Nephron (organoid): ENCODE results near the gene SPAG17.
A peak's percentile ranks its signal among the peaks of the same experiment; 100 is the strongest.

Source experiments
- H3K27ac Mint-ChIP-seq, 3 experiments: 2 replicates each; pipeline ENCODE4 v1.8.0; 2020; ENCODE audit warnings: mixed read lengths in 3 of 3, mild to moderate bottlenecking in 2 of 3, moderate library complexity in 1 of 3
- H3K27me3 Mint-ChIP-seq: 2 replicates; pipeline ENCODE4 v1.8.0; 2021; ENCODE audit warnings: low read depth, mild to moderate bottlenecking, moderate library complexity, mixed read lengths
- H3K36me3 Mint-ChIP-seq: 2 replicates; pipeline ENCODE4 v1.8.0; 2020; ENCODE audit warnings: low read depth, mixed read lengths
- H3K4me1 Mint-ChIP-seq: 2 replicates; pipeline ENCODE4 v1.8.0; 2020; ENCODE audit warnings: mixed read lengths
- H3K4me3 Mint-ChIP-seq, 3 experiments: 2 replicates each; pipeline ENCODE4 v1.8.0; 2020; ENCODE audit warnings: mild to moderate bottlenecking in 3 of 3, mixed read lengths in 3 of 3, moderate library complexity in 2 of 3
- H3K9me3 Mint-ChIP-seq: 2 replicates; pipeline ENCODE4 v1.8.0; 2020; ENCODE audit warnings: mixed read lengths
- TF ChIP-seq, protein P1 (sequence below), 3 experiments: fragments of 200-600 bp; sonication (generic); IDR thresholded peaks; one replicate each; pipeline ENCODE4 v1.5.0; 2021; ENCODE audit warnings: antibody characterized with exemption in 3 of 3; ENCODE audit not compliant: unreplicated experiment in 3 of 3

Gene SPAG17

DNA sequence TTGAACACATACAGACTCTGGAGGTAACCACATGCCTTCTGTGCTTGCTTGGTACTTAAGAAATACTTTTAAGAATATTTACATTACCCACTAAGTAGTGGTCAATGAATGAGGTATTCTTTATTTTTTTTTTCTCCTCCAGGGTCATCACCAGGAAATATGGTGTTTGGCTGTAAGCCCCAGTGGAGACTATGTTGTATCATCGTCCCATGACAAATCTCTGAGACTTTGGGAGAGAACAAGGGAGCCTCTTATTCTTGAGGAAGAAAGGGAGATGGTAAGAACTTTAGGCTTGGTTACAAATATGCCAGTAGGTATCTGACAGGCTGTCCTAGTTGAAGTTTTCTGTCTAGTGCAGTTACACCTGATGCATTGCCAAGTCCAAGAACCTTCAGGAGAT lies 232.6 kb downstream of the SPAG17 start:
- Mint-ChIP-seq H3K27me3 (no peaks in the 10 kb centered on the region), H3K27ac (no peak overlapping the region), H3K4me1 (no peaks in the 10 kb centered on the region), H3K9me3 (no peaks in the 10 kb centered on the region), H3K4me3 (no peak overlapping the region), H3K36me3 (peaks cover 68% of the 10 kb centered on the region)
- TF ChIP-seq, protein P1, sequence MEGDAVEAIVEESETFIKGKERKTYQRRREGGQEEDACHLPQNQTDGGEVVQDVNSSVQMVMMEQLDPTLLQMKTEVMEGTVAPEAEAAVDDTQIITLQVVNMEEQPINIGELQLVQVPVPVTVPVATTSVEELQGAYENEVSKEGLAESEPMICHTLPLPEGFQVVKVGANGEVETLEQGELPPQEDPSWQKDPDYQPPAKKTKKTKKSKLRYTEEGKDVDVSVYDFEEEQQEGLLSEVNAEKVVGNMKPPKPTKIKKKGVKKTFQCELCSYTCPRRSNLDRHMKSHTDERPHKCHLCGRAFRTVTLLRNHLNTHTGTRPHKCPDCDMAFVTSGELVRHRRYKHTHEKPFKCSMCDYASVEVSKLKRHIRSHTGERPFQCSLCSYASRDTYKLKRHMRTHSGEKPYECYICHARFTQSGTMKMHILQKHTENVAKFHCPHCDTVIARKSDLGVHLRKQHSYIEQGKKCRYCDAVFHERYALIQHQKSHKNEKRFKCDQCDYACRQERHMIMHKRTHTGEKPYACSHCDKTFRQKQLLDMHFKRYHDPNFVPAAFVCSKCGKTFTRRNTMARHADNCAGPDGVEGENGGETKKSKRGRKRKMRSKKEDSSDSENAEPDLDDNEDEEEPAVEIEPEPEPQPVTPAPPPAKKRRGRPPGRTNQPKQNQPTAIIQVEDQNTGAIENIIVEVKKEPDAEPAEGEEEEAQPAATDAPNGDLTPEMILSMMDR (IDR thresholded peaks at IDR 0.05; ENCODE audit: unreplicated experiment in 3 of 3) = no peak

DNA sequence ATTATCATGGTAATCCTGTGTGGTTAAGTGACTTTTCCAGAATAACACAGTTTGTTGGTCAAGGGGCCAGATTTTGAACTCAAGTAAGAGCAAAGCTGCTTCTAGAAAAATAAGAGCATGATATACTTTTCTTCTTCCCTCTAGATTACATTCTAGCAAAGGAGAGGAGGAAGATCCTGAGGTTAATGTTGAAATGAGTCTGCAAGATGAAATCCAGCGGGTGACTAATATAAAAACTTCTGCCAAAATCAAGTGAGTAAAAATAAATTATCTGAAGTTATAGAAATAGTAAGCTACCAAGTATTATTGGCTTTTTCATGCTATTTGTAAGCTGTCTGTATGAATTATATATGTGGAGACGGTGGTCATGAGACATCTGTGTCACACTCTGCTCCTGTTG lies 242.7 kb downstream of the SPAG17 start:
- Mint-ChIP-seq H3K4me1 (no peaks in the 10 kb centered on the region), H3K27me3 (no peaks in the 10 kb centered on the region), H3K27ac (no peak overlapping the region), H3K36me3 (peaks cover 69% of the 10 kb centered on the region), H3K9me3 (no peaks in the 10 kb centered on the region), H3K4me3 (no peak overlapping the region)
- TF ChIP-seq, protein P1 (IDR thresholded peaks at IDR 0.05; ENCODE audit: unreplicated experiment in 3 of 3) = no peak

DNA sequence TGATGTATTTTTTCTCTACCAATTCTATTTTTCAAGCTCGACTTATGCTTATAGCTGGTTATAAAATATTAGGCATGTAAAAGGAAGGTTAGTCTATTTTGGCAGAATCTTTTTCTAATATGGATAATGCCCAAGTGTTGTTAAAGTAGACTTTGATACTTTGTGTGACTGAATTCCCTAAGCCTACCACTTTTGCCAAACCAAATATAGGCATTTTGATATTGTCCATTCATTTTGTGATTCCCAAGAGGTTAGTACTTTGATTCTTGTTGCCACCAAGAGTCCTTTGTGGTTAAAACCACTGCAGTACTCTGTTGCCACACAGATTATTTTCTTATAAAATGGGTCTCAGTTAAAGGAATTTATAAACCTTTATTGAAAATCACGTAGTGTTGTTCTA lies 251.3 kb downstream of the SPAG17 start:
- Mint-ChIP-seq H3K27me3 (no peaks in the 10 kb centered on the region), H3K27ac (no peak overlapping the region), H3K9me3 (no peaks in the 10 kb centered on the region), H3K4me1 (peaks cover 32% of the 10 kb centered on the region), H3K4me3 (no peak overlapping the region), H3K36me3 (peaks cover 27% of the 10 kb centered on the region)
- TF ChIP-seq, protein P1 (IDR thresholded peaks at IDR 0.05; ENCODE audit: unreplicated experiment in 3 of 3) = no peak

DNA sequence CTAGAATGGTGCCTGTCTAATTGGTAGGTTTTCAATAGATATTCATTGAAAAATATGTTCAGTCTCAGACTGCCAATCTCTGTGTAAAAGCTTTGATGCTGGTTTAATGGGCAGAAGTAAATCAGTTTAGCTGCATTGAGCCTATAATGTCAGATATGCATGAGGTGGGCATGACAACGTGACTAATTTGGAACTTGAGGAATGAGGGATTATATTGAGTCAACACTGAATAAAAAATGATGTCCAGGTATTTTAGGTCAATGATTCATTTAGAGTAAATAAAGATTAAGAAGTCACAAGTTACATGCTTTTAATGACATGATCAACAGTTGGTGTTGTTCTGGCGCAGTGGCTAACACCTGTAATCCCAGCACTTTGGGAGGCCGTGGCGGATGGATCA lies 252.5 kb downstream of the SPAG17 start:
- no peak overlapping the region for H3K27ac Mint-ChIP-seq
- no peaks in the 10 kb centered on the region for H3K27me3 Mint-ChIP-seq
- peaks cover 38% of the 10 kb centered on the region for H3K4me1 Mint-ChIP-seq
- H3K4me3 Mint-ChIP-seq = peak overlapping the region in 1 of 3 experiments; percentile 49
- H3K36me3 Mint-ChIP-seq = peaks cover 17% of the 10 kb centered on the region
- TF ChIP-seq, protein P1 (IDR thresholded peaks at IDR 0.05; ENCODE audit: unreplicated experiment in 3 of 3) = no peak
- no peaks in the 10 kb centered on the region for H3K9me3 Mint-ChIP-seq

DNA sequence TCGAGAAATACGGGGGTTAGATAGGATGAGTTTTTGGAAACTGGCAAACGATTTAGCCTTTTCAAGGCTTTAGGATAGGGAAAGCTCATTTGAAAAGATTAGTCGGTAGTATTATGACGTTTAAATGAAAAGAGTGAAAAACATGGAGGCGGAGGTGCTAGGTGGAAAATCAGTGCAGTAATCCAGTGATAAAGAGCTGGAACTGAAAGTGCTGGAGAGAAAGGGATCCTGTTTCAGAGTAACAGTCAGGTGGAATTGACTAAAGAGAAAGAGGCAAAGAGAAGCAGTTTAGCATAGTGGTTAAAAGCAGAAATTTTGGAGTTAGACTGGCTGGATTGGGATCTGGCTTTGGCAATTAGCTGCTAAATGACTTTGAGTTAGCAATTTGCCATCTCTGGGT lies 254.5 kb downstream of the SPAG17 start:
- Mint-ChIP-seq H3K4me1 (peaks cover 38% of the 10 kb centered on the region), H3K36me3 (peaks cover 10% of the 10 kb centered on the region), H3K4me3 (peak overlapping the region; percentile 95 to 98 (median 98)), H3K27me3 (no peaks in the 10 kb centered on the region), H3K9me3 (no peaks in the 10 kb centered on the region), H3K27ac (peak overlapping the region; percentile 92 to 98 (median 93))
- TF ChIP-seq, protein P1 (IDR thresholded peaks at IDR 0.05; ENCODE audit: unreplicated experiment in 3 of 3) = no peak

DNA sequence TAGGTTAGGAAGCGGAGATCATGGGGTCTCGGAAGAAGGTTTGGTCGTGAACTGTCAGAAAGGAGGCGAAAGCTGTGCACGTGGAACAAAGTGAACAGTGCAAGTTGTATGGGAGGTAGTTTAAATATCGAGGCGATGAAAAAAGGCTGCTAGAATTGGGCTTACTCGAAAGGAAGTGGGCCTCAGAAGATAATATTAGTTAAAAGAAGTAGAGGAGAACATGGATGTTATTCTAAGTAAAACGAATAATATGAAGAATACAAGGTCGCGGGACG lies 254.9 kb downstream of the SPAG17 start:
- no peaks in the 10 kb centered on the region for H3K9me3 Mint-ChIP-seq
- peaks cover 38% of the 10 kb centered on the region for H3K4me1 Mint-ChIP-seq
- H3K27me3 Mint-ChIP-seq = no peaks in the 10 kb centered on the region
- H3K36me3 Mint-ChIP-seq = peaks cover 10% of the 10 kb centered on the region
- peak overlapping the region; percentile 92 to 98 (median 93) for H3K27ac Mint-ChIP-seq
- TF ChIP-seq, protein P1 (IDR thresholded peaks at IDR 0.05; ENCODE audit: unreplicated experiment in 3 of 3) = no peak
- peak overlapping the region; percentile 95 to 98 (median 98) for H3K4me3 Mint-ChIP-seq
